Measurements from ENCODE around the gene CDK5R2.
A peak's percentile ranks its signal among the peaks of the same experiment; 100 is the strongest.

The CDK5R2 gene

DNA sequence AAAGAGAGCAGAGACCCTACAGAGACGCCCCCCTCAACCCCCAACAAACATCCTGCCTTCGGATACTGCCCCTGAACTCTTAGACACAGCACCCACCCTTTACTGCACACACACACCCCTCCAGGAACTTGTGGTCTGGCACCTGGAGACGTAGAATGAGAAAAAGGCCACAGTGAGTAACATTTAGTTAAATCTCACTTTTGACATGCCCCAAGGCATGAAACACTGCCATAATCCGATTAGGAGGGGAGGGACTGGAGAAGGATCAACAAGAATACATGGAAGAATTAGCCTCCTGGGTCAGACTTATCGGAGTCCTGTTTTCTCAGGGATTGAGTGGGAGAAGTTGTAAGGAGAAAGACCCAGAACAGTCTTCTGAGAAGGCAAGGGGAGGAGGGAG, 4.1 kb downstream of the CDK5R2 start:
- no peaks in the 10 kb centered on the region for H3K9me3 ChIP-seq
- H3K36me3 ChIP-seq: no peaks in the 10 kb centered on the region
- H3K4me1 ChIP-seq: peaks cover 0 to 30% (median 16%) of the 10 kb centered on the region in 4 donors
- TF ChIP-seq, protein P1, sequence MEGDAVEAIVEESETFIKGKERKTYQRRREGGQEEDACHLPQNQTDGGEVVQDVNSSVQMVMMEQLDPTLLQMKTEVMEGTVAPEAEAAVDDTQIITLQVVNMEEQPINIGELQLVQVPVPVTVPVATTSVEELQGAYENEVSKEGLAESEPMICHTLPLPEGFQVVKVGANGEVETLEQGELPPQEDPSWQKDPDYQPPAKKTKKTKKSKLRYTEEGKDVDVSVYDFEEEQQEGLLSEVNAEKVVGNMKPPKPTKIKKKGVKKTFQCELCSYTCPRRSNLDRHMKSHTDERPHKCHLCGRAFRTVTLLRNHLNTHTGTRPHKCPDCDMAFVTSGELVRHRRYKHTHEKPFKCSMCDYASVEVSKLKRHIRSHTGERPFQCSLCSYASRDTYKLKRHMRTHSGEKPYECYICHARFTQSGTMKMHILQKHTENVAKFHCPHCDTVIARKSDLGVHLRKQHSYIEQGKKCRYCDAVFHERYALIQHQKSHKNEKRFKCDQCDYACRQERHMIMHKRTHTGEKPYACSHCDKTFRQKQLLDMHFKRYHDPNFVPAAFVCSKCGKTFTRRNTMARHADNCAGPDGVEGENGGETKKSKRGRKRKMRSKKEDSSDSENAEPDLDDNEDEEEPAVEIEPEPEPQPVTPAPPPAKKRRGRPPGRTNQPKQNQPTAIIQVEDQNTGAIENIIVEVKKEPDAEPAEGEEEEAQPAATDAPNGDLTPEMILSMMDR (IDR thresholded peaks at IDR 0.05): no peak
- no peak overlapping the region for H3K27ac ChIP-seq
- H3K4me3 ChIP-seq: no peak overlapping the region
- peaks cover 4 to 85% of the 10 kb centered on the region in 2 donors for H3K27me3 ChIP-seq
- DNase-seq: no peak
- intact Hi-C loops (cut with DNase I; ENCODE audit: low total_unique reads): no loop called here

DNA sequence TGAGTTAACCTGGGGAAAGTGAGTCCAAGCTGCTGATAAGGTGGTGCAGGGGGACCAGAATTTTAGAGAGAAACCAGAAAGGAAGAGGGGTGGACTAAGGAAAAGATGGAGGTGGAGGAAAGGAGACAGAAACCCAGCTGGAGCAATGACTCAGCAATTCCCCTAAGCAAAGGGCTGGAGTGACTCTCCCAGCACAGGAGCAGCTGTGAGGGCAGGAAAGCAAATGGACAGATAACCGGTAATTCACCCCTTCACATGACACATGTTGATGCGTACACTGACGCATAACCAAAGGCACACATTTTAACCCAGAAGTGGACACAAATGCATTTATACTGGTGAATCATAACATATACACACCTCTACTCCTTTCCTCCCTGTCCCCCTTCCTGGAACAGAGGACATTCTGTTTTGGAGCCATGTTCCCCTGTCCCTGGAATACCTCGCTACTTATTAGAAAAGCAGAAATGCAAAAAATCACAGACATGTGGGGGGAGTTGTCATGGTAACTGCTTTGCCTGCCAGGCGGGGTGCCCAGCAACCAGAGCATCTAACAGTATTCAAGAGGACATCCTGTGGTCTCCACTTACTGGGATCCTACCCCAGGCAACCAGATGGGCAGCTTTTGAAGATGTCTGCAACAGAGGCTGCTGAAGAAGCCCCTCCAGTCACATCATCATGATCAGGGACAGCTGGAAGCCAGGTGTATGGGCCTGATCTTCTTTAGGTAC, 4.7 kb downstream of the CDK5R2 start:
- peaks cover 0 to 27% (median 16%) of the 10 kb centered on the region in 4 donors for H3K4me1 ChIP-seq
- intact Hi-C loops (cut with DNase I; ENCODE audit: low total_unique reads): no loop called here
- H3K27ac ChIP-seq: no peak overlapping the region
- no peak overlapping the region for H3K4me3 ChIP-seq
- peak in 1 of 2 donors; percentile 24 for DNase-seq
- TF ChIP-seq, protein P1 (IDR thresholded peaks at IDR 0.05): no peak
- no peaks in the 10 kb centered on the region for H3K9me3 ChIP-seq
- H3K27me3 ChIP-seq: peaks cover 4 to 79% of the 10 kb centered on the region in 2 donors
- no peaks in the 10 kb centered on the region for H3K36me3 ChIP-seq

DNA sequence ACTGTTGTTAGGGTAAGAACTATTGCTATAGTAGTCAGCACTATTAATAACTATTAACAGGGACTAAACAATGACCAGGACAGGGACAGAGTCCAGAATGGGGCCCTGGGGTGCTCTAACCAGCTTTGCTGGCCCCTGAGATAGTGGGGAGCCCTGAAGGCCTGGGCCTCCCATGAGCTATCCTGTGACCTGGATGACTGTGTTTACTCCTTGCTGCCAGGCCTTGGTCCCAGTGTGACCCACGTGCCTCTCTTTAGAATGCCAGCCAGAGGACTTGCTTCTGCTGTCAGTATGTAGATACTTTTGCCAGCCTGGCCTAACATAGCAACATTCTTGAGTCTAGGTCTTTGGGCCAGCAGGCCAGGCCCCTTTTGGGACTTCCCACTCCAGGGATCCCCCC, 11.4 kb downstream of the CDK5R2 start:
- Histone ChIP-seq H3K36me3 (no peaks in the 10 kb centered on the region), H3K4me3 (no peak overlapping the region), H3K27me3 (peaks cover 0 to 61% of the 10 kb centered on the region in 2 donors), H3K4me1 (no peaks in the 10 kb centered on the region), H3K9me3 (no peaks in the 10 kb centered on the region), H3K27ac (no peak overlapping the region)
- intact Hi-C loops (cut with DNase I; ENCODE audit: low total_unique reads): no loop called here
- TF ChIP-seq, protein P1 (IDR thresholded peaks at IDR 0.05): no peak
- DNase-seq: no peak

GRCh38 chr2:218975060-218975777, 15.8 kb downstream of the CDK5R2 start:
- no peaks in the 10 kb centered on the region for H3K9me3 ChIP-seq
- no peak for DNase-seq
- intact Hi-C loops (cut with DNase I; ENCODE audit: low total_unique reads): no loop called here
- peaks cover 2 to 86% of the 10 kb centered on the region in 2 donors for H3K27me3 ChIP-seq
- peaks cover 0 to 7% (median 6%) of the 10 kb centered on the region in 4 donors for H3K4me1 ChIP-seq
- no peak overlapping the region for H3K4me3 ChIP-seq
- no peak overlapping the region for H3K27ac ChIP-seq
- TF ChIP-seq, protein P1 (IDR thresholded peaks at IDR 0.05): no peak
- H3K36me3 ChIP-seq: no peaks in the 10 kb centered on the region

DNA sequence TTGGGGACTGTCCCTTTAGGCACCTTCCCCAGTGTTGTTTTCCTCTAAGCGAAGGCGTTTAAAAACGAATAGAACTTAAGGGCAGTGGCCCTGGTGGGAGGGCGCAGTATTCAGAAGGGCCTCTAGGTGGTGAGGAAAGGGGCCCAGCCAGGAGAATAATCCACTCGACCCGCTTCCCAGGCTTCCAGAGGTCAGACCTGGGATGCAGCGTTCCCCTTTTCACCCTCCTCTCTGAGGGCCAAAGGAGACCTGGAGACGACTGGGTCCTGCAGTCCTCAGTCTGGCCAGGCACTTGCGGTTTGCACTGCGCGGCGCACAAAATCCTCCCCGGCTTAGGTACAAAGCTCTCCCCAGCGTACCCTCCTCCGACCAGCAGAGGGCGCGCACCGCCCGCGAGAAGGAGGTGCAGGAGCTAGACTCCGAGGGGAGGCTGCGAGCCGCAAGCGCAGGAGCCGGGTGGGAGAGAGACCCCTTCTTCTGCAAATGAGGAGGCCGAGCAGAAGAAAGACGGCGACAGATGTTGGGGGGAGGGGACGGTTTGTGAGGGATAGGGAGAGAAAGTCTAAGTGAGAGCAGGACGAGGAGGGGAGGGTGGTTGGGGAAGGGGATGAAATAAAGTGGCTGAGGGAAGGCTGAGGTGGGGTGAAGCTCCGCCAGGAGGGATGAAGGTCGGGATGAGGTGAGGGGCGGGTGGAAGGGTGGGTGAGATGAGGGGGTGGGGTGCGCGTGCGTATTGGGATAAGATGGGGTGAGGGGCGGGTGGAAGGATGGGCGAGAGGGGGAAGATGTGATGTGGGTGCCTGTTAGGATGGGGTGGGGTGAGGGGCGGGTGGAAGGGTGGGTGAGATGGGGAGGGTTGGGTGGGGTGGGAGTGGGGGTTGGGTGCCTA, 20.6 kb downstream of the CDK5R2 start:
- Histone ChIP-seq H3K4me1 (peaks cover 0 to 48% (median 41%) of the 10 kb centered on the region in 4 donors), H3K36me3 (no peaks in the 10 kb centered on the region), H3K9me3 (no peaks in the 10 kb centered on the region), H3K27ac (no peak overlapping the region), H3K4me3 (peak overlapping the region in 1 of 2 donors; percentile 16), H3K27me3 (peaks cover 7 to 98% of the 10 kb centered on the region in 2 donors)
- TF ChIP-seq, protein P1 (IDR thresholded peaks at IDR 0.05): peak; percentile 74 to 95
- peak; percentile 74 to 82 for DNase-seq
- intact Hi-C loops (cut with DNase I; ENCODE audit: low total_unique reads): no loop called here

Data from tibial artery (tissue), 4 donors.